Fibroblast of lung (primary cell): Measurements from ENCODE around the gene CHST11.

Experiments used
- EZH2 ChIP-seq: IDR thresholded peaks from 2 replicates; pipeline ENCODE4 v1.5.1; 2012; ENCODE audit warnings: low read length, control low read depth, mild to moderate bottlenecking; ENCODE audit errors: missing control alignments
- TF ChIP-seq, protein P1 (sequence below), 2 donors: IDR thresholded peaks in 1 of 2; conservative IDR thresholded peaks in 1 of 2; 1 replicate in 1 of 2; 2 replicates in 1 of 2; pipeline ENCODE4 v1.5.1; 2011 to 2012; ENCODE audit warnings: low read length in 2 of 2, control low read depth in 1 of 2, inconsistent platforms in 1 of 2, low read depth in 1 of 2, mild to moderate bottlenecking in 1 of 2

DNA sequence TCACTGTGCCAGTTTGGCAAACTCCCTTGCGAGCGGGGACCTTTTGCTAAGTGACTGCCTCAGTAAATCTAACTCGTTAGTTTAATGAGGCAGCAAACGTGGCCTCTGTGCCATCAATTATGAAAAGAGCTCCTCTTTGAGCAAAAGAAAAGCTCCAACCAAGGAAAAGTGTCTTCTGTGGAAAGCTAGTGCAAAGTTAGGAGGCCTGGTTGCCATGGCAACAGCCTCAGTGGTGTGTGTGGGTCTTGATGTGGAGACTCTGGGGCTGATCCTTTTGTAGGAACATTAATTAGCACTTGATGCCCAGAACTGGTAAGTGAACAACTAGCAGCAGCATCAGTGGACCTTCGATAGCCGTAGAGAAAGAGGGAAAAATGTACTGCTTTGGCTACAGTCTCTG is 145.7 kb downstream of the CHST11 start:
- TF ChIP-seq, protein P1, sequence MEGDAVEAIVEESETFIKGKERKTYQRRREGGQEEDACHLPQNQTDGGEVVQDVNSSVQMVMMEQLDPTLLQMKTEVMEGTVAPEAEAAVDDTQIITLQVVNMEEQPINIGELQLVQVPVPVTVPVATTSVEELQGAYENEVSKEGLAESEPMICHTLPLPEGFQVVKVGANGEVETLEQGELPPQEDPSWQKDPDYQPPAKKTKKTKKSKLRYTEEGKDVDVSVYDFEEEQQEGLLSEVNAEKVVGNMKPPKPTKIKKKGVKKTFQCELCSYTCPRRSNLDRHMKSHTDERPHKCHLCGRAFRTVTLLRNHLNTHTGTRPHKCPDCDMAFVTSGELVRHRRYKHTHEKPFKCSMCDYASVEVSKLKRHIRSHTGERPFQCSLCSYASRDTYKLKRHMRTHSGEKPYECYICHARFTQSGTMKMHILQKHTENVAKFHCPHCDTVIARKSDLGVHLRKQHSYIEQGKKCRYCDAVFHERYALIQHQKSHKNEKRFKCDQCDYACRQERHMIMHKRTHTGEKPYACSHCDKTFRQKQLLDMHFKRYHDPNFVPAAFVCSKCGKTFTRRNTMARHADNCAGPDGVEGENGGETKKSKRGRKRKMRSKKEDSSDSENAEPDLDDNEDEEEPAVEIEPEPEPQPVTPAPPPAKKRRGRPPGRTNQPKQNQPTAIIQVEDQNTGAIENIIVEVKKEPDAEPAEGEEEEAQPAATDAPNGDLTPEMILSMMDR (conservative IDR thresholded peaks at IDR 0.05 in 1 of 2, IDR thresholded peaks at IDR 0.05 in 1 of 2; ENCODE audit: low read depth in 1 of 2, low read length in 2 of 2): no peak
- no peak for TF ChIP-seq EZH2
